DOHH2 (cell line): ENCODE data around the gene KIF6.

Source experiments
- CTCF ChIP-seq: fragments of 200-600 bp; sonication (generic); IDR thresholded peaks from one replicate; pipeline ENCODE4 v1.5.1; 2014; ENCODE audit warnings: antibody characterized with exemption, mild to moderate bottlenecking, low read depth, low read length; ENCODE audit not compliant: poor library complexity, severe bottlenecking
- EZH2phosphoT487 ChIP-seq: fragments of 200-600 bp; sonication (generic); IDR thresholded peaks from 2 replicates; pipeline ENCODE4 v1.6.1; 2017; ENCODE audit warnings: borderline replicate concordance, mild to moderate bottlenecking, antibody characterized with exemption, low read length, moderate library complexity, mixed read lengths

DNA sequence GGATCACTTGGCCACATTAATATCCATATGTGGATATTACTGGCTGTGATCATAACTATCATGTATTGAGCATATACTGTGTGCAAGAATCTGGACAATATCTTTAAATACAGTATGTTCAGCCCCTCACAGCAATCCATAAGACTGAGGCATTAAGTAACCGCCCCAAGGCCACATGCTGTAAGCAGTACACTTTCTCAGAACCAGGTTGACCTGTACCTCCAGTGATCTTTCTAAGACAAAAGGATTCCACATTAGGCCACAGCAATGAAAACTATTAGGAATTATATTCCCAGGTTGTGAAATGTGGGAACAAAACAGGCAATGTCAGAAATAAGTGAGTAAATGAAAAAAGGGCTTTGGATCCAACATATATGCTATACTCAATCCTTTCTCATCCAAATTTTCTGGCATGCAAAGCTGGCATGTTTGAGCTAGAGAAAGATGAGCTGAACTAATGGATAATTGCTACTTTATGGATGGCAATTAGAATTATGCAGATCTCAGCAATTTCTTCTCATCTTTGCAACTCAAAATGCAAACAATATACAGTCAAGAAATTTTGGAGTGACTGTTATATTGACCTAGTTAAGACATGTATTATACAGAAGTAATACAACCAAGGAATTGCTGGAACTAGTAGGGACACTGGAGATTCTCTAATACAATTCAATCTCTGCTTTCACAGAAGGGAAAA lies 86.9 kb downstream of the KIF6 start:
- TF ChIP-seq CTCF (no peak), EZH2phosphoT487 (no peak)
